ENCODE measurements around the gene AGBL1.
A peak's percentile ranks its signal among the peaks of the same experiment; 100 is the strongest.
"Not testable (repeated sequence)": the region's sequence is repeated elsewhere in the genome, so short reads cannot be mapped to it uniquely, and the experiment has no call there.

Gene AGBL1

GRCh38 chr15:86444527-86444926, 364.9 kb downstream of the AGBL1 start:
- Histone ChIP-seq H3K27me3 (ENCODE audit: insufficient read depth, poor library complexity, severe bottlenecking) (no peaks in the 10 kb centered on the region), H3K4me1 (ENCODE audit: insufficient read depth, poor library complexity, severe bottlenecking) (no peaks in the 10 kb centered on the region), H3K4me3 (ENCODE audit: severe bottlenecking) (no peak overlapping the region), H3K36me3 (ENCODE audit: low read depth) (no peaks in the 10 kb centered on the region), H3K27ac (ENCODE audit: poor library complexity, severe bottlenecking) (no peak overlapping the region), H3K9me3 (ENCODE audit: severe bottlenecking) (no peaks in the 10 kb centered on the region)
- TF ChIP-seq CTCF (IDR thresholded peaks at IDR 0.05; ENCODE audit: poor library complexity, severe bottlenecking) = no peak
- DNase-seq (ENCODE audit: low spot score) (no peak), ATAC-seq (ENCODE audit: low read depth) (peak; percentile 61; the same call in 2 of the 3 replicates)

- TF ChIP-seq CTCF (IDR thresholded peaks at IDR 0.05; ENCODE audit: poor library complexity, severe bottlenecking) = no peak
- H3K36me3 ChIP-seq (ENCODE audit: low read depth) = no peaks in the 10 kb centered on the region
- ATAC-seq (ENCODE audit: low read depth) (no peak), DNase-seq (ENCODE audit: low spot score) (no peak)
- H3K4me3 ChIP-seq (ENCODE audit: severe bottlenecking) = no peak overlapping the region
- H3K27ac ChIP-seq (ENCODE audit: poor library complexity, severe bottlenecking) = no peak overlapping the region
- no peaks in the 10 kb centered on the region for H3K27me3 ChIP-seq (ENCODE audit: insufficient read depth, poor library complexity, severe bottlenecking)
- no peaks in the 10 kb centered on the region for H3K9me3 ChIP-seq (ENCODE audit: severe bottlenecking)
- H3K4me1 ChIP-seq (ENCODE audit: insufficient read depth, poor library complexity, severe bottlenecking) = no peaks in the 10 kb centered on the region
These were observed 366.0 kb downstream of the AGBL1 start for GRCh38 chr15:86445579-86446252.

- Histone ChIP-seq H3K4me3 (ENCODE audit: severe bottlenecking) (no peak overlapping the region), H3K27ac (ENCODE audit: poor library complexity, severe bottlenecking) (no peak overlapping the region), H3K36me3 (ENCODE audit: low read depth) (no peaks in the 10 kb centered on the region), H3K4me1 (ENCODE audit: insufficient read depth, poor library complexity, severe bottlenecking) (no peaks in the 10 kb centered on the region), H3K27me3 (ENCODE audit: insufficient read depth, poor library complexity, severe bottlenecking) (no peaks in the 10 kb centered on the region), H3K9me3 (ENCODE audit: severe bottlenecking) (no peaks in the 10 kb centered on the region)
- ATAC-seq (ENCODE audit: low read depth) (no peak), DNase-seq (ENCODE audit: low spot score) (no peak)
- TF ChIP-seq CTCF (IDR thresholded peaks at IDR 0.05; ENCODE audit: poor library complexity, severe bottlenecking) = no peak
These were observed 366.6 kb downstream of the AGBL1 start for GRCh38 chr15:86446253-86446640.

DNA sequence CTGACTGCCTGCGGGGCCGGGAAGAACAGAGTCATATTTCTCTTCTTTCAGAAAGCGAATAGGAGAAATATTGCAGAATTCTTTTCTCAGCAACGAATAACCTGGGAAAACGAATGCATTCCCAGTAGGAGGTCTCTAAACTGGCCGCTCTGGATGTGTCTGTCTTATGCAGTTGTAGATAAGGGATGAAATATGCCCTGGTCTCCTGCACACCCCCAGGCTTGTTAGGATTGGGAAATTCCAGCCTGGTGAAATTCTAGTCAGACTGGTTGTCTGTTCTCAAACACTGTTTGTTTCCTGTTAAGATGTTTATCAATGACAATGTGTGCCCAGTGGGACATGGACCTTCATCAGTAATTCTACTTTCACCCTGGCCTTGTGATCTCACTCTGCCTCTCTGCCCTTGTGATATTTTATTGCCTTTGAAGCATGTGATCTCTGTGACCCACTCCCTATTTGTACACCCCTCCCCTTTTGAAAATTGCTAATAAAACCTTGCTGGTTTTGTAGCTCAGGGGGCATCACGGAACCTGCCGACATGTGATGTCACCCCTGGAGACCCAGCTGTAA, 385.9 kb downstream of the AGBL1 start:
- H3K4me1 ChIP-seq (ENCODE audit: insufficient read depth, poor library complexity, severe bottlenecking); H3K4me3 ChIP-seq (ENCODE audit: severe bottlenecking); H3K36me3 ChIP-seq (ENCODE audit: low read depth); H3K9me3 ChIP-seq (ENCODE audit: severe bottlenecking); H3K27ac ChIP-seq (ENCODE audit: poor library complexity, severe bottlenecking); H3K27me3 ChIP-seq (ENCODE audit: insufficient read depth, poor library complexity, severe bottlenecking); DNase-seq (ENCODE audit: low spot score); ATAC-seq (ENCODE audit: low read depth): not testable (repeated sequence)

DNA sequence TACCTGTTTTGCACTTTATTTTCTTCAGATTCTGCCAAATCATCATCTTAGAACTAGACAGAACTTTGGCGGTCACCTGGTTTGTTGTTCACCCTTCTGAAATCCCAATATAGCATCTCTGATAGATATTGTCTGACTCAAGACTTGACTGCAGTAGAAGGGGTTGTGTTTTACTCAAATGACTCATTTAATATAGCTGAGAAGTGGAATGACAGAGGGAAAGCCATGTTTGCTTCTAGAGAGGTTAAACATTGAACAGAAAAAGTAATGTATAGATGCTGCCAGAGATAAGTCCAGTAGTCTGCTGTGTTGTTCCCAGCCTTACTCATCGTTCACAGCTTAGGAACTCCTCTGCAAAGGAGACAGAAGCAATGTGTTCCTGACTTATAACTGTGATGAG, 402.0 kb downstream of the AGBL1 start:
- Histone ChIP-seq H3K27me3 (ENCODE audit: insufficient read depth, poor library complexity, severe bottlenecking) (no peaks in the 10 kb centered on the region), H3K27ac (ENCODE audit: poor library complexity, severe bottlenecking) (no peak overlapping the region), H3K36me3 (ENCODE audit: low read depth) (no peaks in the 10 kb centered on the region), H3K9me3 (ENCODE audit: severe bottlenecking) (no peaks in the 10 kb centered on the region), H3K4me1 (ENCODE audit: insufficient read depth, poor library complexity, severe bottlenecking) (no peaks in the 10 kb centered on the region), H3K4me3 (ENCODE audit: severe bottlenecking) (no peak overlapping the region)
- ATAC-seq (ENCODE audit: low read depth) (no peak; the same call in 2 of the 3 replicates), DNase-seq (ENCODE audit: low spot score) (no peak)
- TF ChIP-seq CTCF (IDR thresholded peaks at IDR 0.05; ENCODE audit: poor library complexity, severe bottlenecking) = no peak
